Measurements from ENCODE around the gene UBE2C.

Gene UBE2C

DNA sequence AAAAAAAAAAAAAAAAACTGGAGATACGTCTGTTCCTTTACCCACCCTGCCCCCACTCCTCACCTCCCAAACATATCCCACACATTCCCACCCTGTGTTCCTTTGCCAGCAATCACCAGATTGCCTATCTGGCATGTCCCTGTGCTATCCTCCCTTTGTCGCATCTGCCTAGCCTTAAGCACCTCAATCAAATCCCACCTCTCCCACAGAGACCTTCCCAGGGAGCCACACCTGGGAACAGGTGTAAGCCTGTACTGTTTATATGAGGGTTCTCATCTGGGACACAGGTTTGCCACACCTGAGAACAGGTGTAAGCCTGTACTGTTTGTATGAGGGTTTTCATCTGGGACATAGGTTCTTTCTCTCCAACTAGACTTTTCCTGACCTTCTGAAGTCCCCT, 37.5 kb upstream of the UBE2C start:
- TF ChIP-seq, protein P1, sequence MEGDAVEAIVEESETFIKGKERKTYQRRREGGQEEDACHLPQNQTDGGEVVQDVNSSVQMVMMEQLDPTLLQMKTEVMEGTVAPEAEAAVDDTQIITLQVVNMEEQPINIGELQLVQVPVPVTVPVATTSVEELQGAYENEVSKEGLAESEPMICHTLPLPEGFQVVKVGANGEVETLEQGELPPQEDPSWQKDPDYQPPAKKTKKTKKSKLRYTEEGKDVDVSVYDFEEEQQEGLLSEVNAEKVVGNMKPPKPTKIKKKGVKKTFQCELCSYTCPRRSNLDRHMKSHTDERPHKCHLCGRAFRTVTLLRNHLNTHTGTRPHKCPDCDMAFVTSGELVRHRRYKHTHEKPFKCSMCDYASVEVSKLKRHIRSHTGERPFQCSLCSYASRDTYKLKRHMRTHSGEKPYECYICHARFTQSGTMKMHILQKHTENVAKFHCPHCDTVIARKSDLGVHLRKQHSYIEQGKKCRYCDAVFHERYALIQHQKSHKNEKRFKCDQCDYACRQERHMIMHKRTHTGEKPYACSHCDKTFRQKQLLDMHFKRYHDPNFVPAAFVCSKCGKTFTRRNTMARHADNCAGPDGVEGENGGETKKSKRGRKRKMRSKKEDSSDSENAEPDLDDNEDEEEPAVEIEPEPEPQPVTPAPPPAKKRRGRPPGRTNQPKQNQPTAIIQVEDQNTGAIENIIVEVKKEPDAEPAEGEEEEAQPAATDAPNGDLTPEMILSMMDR (conservative IDR thresholded peaks at IDR 0.05; ENCODE audit: low read depth, low read length) = no peak
- H3K4me3 ChIP-seq (ENCODE audit: low read length) = no peak overlapping the region
- no peak for DNase-seq (ENCODE audit: low read depth)

DNA sequence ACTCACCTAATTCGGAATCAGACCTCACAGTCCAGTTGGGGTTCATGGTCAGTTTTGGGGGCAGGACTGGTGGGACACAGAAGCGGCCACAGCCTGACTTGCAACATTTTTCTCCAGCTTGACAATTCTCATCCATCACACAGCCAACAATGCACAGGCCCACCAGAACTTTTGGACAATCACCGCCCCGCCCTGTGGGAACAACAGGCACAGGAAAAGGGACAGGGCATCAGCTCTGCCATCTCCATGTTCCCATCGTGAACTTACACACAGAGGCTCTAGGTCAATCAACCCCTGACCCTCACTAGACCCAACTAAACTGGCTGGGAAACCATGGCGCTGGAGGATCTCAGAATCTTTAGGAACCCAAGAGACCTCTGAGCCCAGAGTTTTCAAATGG, 37.0 kb upstream of the UBE2C start:
- DNase-seq (ENCODE audit: low read depth) = no peak
- TF ChIP-seq, protein P1 (conservative IDR thresholded peaks at IDR 0.05; ENCODE audit: low read depth, low read length) = no peak
- H3K4me3 ChIP-seq (ENCODE audit: low read length) = no peak overlapping the region

DNA sequence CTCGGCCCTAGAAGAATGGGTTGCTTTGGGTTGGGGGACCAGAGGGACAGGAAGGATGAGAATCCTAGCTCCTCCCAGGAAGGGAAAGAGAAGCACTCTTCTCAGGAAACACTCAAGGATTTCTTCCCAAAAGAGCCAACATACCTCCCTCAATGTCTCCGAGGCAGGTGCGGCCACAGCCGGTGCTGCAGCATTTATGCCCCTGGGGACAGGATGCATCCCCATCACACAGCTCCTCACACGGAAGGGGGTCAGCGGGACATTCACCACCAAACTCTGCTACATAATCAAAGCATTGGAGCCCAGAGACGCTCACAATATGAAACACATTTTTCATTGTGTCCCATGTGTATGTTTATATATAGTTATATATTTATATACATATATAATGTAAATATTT, 35.5 kb upstream of the UBE2C start:
- no peak overlapping the region for H3K4me3 ChIP-seq (ENCODE audit: low read length)
- TF ChIP-seq, protein P1 (conservative IDR thresholded peaks at IDR 0.05; ENCODE audit: low read depth, low read length) = no peak
- no peak for DNase-seq (ENCODE audit: low read depth)

DNA sequence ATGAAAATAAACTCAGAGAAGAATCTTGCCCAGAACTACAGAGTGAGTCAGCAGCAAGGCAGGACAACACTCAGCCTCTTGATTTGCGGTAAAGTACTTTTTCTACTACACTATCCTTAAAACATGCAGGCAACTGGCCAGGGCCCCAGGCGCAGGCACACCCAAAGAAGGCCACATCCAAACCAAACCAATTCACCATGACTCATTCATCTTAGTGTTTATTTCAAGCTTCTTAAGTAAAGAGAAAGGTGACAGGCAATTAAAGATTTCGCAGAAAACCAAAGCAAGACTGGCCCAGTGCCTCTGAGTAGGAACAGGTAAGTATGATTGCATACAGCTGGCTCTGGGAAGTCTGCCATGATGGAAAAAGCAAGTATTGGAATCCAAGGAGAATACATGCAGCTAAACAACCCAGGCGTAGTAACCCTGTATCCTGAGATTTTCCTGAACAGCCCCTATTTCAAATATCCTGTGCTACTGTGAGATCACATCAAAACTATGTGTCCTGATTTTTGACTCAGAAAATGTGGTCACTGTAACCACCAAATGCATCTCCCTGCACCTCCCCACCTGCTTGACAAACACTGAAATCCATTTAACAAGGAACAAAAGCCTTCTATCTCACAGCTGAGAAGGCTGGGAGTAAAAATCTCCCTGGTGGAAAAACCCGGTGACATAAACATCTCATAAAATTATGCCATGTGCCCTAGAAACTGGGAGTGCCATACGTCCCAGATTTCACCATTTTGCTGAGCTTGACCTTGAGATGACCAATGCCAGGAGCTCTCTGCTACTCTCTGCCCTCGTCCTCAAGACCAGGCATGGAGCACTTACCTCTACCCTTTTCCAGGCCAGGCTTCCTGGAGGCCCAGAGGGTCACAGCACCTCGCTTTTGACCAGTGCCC, 33.2 kb upstream of the UBE2C start:
- H3K4me3 ChIP-seq (ENCODE audit: low read length) = no peak overlapping the region
- peak; percentile 94 for DNase-seq (ENCODE audit: low read depth)
- TF ChIP-seq, protein P1 (conservative IDR thresholded peaks at IDR 0.05; ENCODE audit: low read depth, low read length) = no peak

DNA sequence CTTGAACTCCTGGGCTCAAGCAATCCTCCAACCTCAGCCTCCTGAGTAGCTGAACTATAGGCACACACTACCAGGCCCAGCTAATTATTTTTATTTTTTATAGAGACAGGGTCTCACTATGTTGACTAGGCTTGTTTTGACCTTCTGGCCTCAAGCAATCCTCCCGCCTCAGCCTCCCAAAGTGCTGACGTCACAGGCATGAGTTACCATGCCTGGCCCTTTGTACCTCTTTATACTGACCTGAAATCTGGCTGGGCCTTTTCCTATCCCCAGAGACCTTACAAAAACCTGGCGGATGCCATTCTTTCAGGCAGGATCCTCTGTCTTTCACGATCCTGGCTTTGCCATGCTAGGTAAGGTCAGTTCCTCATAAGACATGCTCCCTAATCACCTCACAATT, 32.3 kb upstream of the UBE2C start:
- TF ChIP-seq, protein P1 (conservative IDR thresholded peaks at IDR 0.05; ENCODE audit: low read depth, low read length) = no peak
- no peak overlapping the region for H3K4me3 ChIP-seq (ENCODE audit: low read length)
- DNase-seq (ENCODE audit: low read depth) = no peak

DNA sequence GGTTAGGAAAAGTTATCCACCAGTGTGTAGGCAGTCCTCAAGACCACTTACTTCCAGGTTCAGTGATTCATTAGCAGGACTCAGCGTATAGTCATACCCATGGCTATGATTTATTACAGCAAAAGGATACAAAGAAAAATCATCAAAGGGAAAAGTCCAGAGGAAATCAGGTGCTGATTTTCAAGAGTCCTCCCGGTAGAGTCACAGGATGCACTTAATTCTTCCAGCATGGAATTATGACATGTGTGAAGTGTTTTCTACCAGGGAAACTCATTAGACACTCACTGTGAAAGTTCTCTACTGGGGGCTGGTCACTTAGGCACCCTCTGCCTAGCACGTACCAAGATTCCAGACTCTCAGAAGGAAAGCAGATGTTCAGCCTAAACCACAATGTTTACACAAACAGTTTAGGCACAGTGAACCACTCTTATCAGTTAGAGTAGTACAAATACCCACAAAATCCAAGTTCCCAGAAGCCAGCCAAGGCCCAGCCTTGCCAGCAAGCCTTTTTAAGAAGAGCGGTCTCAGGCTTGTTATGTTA, 31.0 kb upstream of the UBE2C start:
- TF ChIP-seq, protein P1 (conservative IDR thresholded peaks at IDR 0.05; ENCODE audit: low read depth, low read length) = no peak
- no peak overlapping the region for H3K4me3 ChIP-seq (ENCODE audit: low read length)
- DNase-seq (ENCODE audit: low read depth) = no peak

DNA sequence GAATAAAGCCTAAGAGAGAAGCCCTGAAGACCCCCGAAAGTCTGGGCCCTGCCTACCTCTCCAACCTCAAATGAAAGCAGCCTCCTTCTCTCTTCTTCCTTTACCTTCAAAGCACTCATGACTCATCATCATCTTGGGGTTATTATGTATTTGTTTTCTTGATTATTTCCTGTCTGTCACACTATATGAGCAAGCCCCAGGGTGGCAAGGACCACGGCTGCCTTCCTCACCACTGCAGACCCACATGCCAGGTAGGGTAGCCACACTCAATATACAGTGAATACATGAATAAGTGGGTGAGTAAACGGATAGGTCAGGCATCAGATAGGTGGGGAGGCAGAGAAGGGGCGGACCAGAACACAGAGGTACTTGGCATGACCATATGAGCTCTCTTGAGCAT, 29.6 kb upstream of the UBE2C start:
- no peak overlapping the region for H3K4me3 ChIP-seq (ENCODE audit: low read length)
- no peak for DNase-seq (ENCODE audit: low read depth)
- TF ChIP-seq, protein P1 (conservative IDR thresholded peaks at IDR 0.05; ENCODE audit: low read depth, low read length) = no peak

Measured in retinal pigment epithelial cell (primary cell).